Neural cell (in vitro differentiated cells): ENCODE data around the gene HIC1. TPM values are rescaled to one million over a fixed set of nuclear protein-coding genes. Genes with fewer than 3 reads are reported as not detected.

Experiments
- H2AFZ ChIP-seq: fragments of 200-600, 300-800 bp; sonication (generic), shearing (Covaris generic); 2 replicates; pipeline ENCODE4 v1.6.0; 2014; ENCODE audit warnings: low read depth, mild to moderate bottlenecking, antibody characterized with exemption, low read length, moderate library complexity
- H3F3A ChIP-seq: fragments of 200-600 bp; shearing (Covaris generic); 2 replicates; pipeline ENCODE4 v1.6.1; 2016; ENCODE audit warnings: mild to moderate bottlenecking, moderate library complexity, mixed read lengths, antibody characterized with exemption, low read length; ENCODE audit not compliant: insufficient read depth, poor library complexity, severe bottlenecking
- H3K27ac ChIP-seq: fragments of 200-600, 300-800 bp; sonication (generic), shearing (Covaris generic); 2 replicates; pipeline ENCODE4 v1.5.1; 2014; ENCODE audit warnings: mild to moderate bottlenecking, low read length, moderate library complexity
- H3K27me3 ChIP-seq: fragments of 300-800, 200-600 bp; sonication (generic), shearing (Covaris generic); 2 replicates; pipeline ENCODE4 v1.6.0; 2014; ENCODE audit warnings: mild to moderate bottlenecking, low read depth, low read length, moderate library complexity; ENCODE audit not compliant: insufficient read depth
- H3K36me3 ChIP-seq: fragments of 300-800, 200-600 bp; sonication (generic), shearing (Covaris generic); 2 replicates; pipeline ENCODE4 v1.5.1; 2014; ENCODE audit warnings: mild to moderate bottlenecking, antibody characterized with exemption, low read length, moderate library complexity; ENCODE audit not compliant: insufficient read depth
- H3K4me2 ChIP-seq: fragments of 300-800, 200-600 bp; sonication (generic), shearing (Covaris generic); 2 replicates; pipeline ENCODE4 v1.6.0; 2014; ENCODE audit warnings: mild to moderate bottlenecking, low read length
- H3K4me3 ChIP-seq: fragments of 300-800, 200-600 bp; sonication (generic), shearing (Covaris generic); 2 replicates; pipeline ENCODE4 v1.5.1; 2014; ENCODE audit warnings: mild to moderate bottlenecking, low read length, moderate library complexity
- H3K79me2 ChIP-seq: fragments of 200-600 bp; shearing (Covaris generic); replicated peaks from 2 replicates; pipeline ENCODE4 v1.6.0; 2014; ENCODE audit warnings: mild to moderate bottlenecking, low read length, moderate library complexity; ENCODE audit not compliant: insufficient read depth
- H3K9ac ChIP-seq: fragments of 300-800, 200-600 bp; sonication (generic), shearing (Covaris generic); 2 replicates; pipeline ENCODE4 v1.6.1; 2016; ENCODE audit warnings: mild to moderate bottlenecking, low read length, mixed read lengths
- H3K9me2 ChIP-seq: fragments of 200-600 bp; shearing (Covaris generic); 2 replicates; pipeline ENCODE4 v1.6.1; 2016; ENCODE audit warnings: mild to moderate bottlenecking, low read length, mixed read lengths; ENCODE audit not compliant: insufficient read depth
- H3K9me3 ChIP-seq: fragments of 200-600, 300-800 bp; sonication (generic), shearing (Covaris generic); 2 replicates; pipeline ENCODE4 v1.6.1; 2016; ENCODE audit warnings: mild to moderate bottlenecking, mixed run types, low read length, moderate library complexity, mixed read lengths
- H4K20me1 ChIP-seq: fragments of 200-600 bp; shearing (Covaris generic); 2 replicates; pipeline ENCODE4 v1.6.1; 2016; ENCODE audit warnings: mild to moderate bottlenecking, mixed run types; ENCODE audit not compliant: insufficient read depth
- EP300 ChIP-seq: fragments of 450-650 bp; conservative IDR thresholded peaks from 2 replicates; pipeline ENCODE4 v1.6.1; 2014; ENCODE audit warnings: antibody characterized with exemption, mild to moderate bottlenecking, moderate library complexity; ENCODE audit not compliant: poor library complexity, severe bottlenecking
- EZH2 ChIP-seq: fragments of 200-600, 300-800 bp; shearing (Covaris generic), sonication (generic); IDR thresholded peaks from 2 replicates; pipeline ENCODE4 v1.6.1; 2014; ENCODE audit warnings: antibody characterized with exemption, low read length, borderline replicate concordance, mild to moderate bottlenecking; ENCODE audit not compliant: insufficient read depth, poor library complexity, severe bottlenecking
- MXI1 ChIP-seq: fragments of 450-650 bp; conservative IDR thresholded peaks from 2 replicates; pipeline ENCODE4 v1.6.1; 2014; ENCODE audit warnings: antibody characterized with exemption, mild to moderate bottlenecking; ENCODE audit not compliant: poor library complexity, severe bottlenecking
- POLR2AphosphoS5 ChIP-seq: IDR thresholded peaks from 2 replicates; pipeline ENCODE4 v1.6.1; 2012
- RAD21 ChIP-seq: fragments of 450-650 bp; conservative IDR thresholded peaks from 2 replicates; pipeline ENCODE4 v1.6.1; 2014; ENCODE audit warnings: antibody characterized with exemption, mild to moderate bottlenecking, moderate library complexity
- SMC3 ChIP-seq: fragments of 450-650 bp; conservative IDR thresholded peaks from 2 replicates; pipeline ENCODE4 v1.6.1; 2014; ENCODE audit warnings: antibody characterized with exemption, mild to moderate bottlenecking, moderate library complexity; ENCODE audit not compliant: poor library complexity
- TAF1 ChIP-seq: IDR thresholded peaks from 2 replicates; pipeline ENCODE4 v1.6.1; 2012; ENCODE audit warnings: low read depth
- polyA plus RNA-seq: library from polyadenylated mRNA; depleted of rRNA; stranded (reverse); fragments of >200 nt; gene quantifications from 2 replicates; pipeline ENCODE4 v1.2.3, GENCODE V29; 2014
- TF ChIP-seq, protein P1 (sequence below): fragments of 450-650 bp; IDR thresholded peaks from 2 replicates; pipeline ENCODE4 v1.5.1; 2014; ENCODE audit warnings: antibody characterized with exemption, mild to moderate bottlenecking, moderate library complexity; ENCODE audit not compliant: poor library complexity, severe bottlenecking
- TF ChIP-seq, protein P2 (sequence below): IDR thresholded peaks from 2 replicates; pipeline ENCODE4 v1.6.1; 2012; ENCODE audit warnings: borderline replicate concordance

HIC1 gene
- polyA plus RNA-seq, 1 donor from 2014 or later = 2.8 TPM

DNA sequence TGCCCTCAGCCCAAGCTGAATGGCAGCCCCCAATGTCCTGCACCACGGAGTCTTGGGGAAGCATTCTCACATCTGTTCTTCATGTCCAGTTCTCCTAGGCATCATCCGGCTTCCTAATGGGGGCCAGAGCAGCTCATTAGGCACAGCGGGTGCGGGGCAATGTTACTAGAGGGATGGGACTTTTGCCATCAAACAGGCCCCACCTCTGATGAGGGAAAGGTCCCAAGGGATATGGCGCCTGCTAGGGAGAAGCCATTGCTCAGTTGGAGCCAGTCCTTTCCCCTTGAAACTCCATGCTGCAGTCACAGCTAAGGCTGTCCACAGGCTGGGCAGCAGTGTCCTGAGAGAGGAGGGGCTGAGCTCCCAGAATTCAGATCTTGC, 26.7 kb upstream of the HIC1 start:
- Histone ChIP-seq H3K27me3 (peaks cover 24% of the 10 kb centered on the region), H3K27ac (no peak overlapping the region)
- TF ChIP-seq, protein P1, sequence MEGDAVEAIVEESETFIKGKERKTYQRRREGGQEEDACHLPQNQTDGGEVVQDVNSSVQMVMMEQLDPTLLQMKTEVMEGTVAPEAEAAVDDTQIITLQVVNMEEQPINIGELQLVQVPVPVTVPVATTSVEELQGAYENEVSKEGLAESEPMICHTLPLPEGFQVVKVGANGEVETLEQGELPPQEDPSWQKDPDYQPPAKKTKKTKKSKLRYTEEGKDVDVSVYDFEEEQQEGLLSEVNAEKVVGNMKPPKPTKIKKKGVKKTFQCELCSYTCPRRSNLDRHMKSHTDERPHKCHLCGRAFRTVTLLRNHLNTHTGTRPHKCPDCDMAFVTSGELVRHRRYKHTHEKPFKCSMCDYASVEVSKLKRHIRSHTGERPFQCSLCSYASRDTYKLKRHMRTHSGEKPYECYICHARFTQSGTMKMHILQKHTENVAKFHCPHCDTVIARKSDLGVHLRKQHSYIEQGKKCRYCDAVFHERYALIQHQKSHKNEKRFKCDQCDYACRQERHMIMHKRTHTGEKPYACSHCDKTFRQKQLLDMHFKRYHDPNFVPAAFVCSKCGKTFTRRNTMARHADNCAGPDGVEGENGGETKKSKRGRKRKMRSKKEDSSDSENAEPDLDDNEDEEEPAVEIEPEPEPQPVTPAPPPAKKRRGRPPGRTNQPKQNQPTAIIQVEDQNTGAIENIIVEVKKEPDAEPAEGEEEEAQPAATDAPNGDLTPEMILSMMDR = no peak
- TF ChIP-seq SMC3 = no peak
- no peak for TF ChIP-seq EP300
- no peak for TF ChIP-seq TAF1
- no peak for TF ChIP-seq RAD21
- no peak for TF ChIP-seq POLR2AphosphoS5
- TF ChIP-seq MXI1 = no peak
- TF ChIP-seq, protein P2, sequence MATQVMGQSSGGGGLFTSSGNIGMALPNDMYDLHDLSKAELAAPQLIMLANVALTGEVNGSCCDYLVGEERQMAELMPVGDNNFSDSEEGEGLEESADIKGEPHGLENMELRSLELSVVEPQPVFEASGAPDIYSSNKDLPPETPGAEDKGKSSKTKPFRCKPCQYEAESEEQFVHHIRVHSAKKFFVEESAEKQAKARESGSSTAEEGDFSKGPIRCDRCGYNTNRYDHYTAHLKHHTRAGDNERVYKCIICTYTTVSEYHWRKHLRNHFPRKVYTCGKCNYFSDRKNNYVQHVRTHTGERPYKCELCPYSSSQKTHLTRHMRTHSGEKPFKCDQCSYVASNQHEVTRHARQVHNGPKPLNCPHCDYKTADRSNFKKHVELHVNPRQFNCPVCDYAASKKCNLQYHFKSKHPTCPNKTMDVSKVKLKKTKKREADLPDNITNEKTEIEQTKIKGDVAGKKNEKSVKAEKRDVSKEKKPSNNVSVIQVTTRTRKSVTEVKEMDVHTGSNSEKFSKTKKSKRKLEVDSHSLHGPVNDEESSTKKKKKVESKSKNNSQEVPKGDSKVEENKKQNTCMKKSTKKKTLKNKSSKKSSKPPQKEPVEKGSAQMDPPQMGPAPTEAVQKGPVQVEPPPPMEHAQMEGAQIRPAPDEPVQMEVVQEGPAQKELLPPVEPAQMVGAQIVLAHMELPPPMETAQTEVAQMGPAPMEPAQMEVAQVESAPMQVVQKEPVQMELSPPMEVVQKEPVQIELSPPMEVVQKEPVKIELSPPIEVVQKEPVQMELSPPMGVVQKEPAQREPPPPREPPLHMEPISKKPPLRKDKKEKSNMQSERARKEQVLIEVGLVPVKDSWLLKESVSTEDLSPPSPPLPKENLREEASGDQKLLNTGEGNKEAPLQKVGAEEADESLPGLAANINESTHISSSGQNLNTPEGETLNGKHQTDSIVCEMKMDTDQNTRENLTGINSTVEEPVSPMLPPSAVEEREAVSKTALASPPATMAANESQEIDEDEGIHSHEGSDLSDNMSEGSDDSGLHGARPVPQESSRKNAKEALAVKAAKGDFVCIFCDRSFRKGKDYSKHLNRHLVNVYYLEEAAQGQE = no peak
- TF ChIP-seq EZH2 = no peak

DNA sequence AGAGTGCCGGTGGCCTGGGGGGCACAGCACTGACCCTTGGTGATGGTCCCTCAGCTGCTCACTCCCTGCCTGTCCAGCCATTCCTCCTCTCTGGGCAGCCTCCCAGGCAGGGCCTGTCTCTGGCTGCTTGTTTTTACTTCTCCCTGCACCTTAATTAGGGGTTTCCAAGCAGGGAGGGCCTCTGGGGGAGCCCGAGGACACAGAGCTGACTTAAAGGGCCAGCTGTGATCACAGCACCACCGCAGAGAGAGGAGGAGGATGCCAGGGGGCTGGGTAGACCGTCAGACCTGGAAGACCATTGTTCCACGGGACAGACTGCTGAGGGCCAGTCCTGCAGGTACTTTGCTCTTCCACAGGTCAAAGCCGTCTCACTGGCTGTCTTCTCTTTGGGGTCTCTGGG, 26.2 kb upstream of the HIC1 start:
- peaks cover 24% of the 10 kb centered on the region for H3K27me3 ChIP-seq

More for the DNA sequence above, 26.7 kb upstream of the HIC1 start:
- no peaks in the 10 kb centered on the region for H3K79me2 ChIP-seq
- H3K9ac ChIP-seq = no peak overlapping the region
- no peaks in the 10 kb centered on the region for H4K20me1 ChIP-seq
- no peak overlapping the region for H3K4me3 ChIP-seq
- no peaks in the 10 kb centered on the region for H3K36me3 ChIP-seq
- no peaks in the 10 kb centered on the region for H3K9me3 ChIP-seq
- H2AFZ ChIP-seq = no peak overlapping the region
- H3K9me2 ChIP-seq = no peaks in the 10 kb centered on the region
- no peaks in the 10 kb centered on the region for H3F3A ChIP-seq
- H3K4me2 ChIP-seq = no peak overlapping the region

More for the DNA sequence above, 26.2 kb upstream of the HIC1 start:
- H3K4me2 ChIP-seq = no peak overlapping the region
- H3K9me2 ChIP-seq = no peaks in the 10 kb centered on the region
- H3K36me3 ChIP-seq = no peaks in the 10 kb centered on the region
- H3K79me2 ChIP-seq = no peaks in the 10 kb centered on the region
- H3K4me3 ChIP-seq = no peak overlapping the region
- TF ChIP-seq TAF1 (no peak), EZH2 (no peak), RAD21 (no peak), EP300 (no peak), MXI1 (no peak), POLR2AphosphoS5 (no peak), SMC3 (no peak)
- TF ChIP-seq, protein P1 = no peak
- TF ChIP-seq, protein P2 = no peak
- H2AFZ ChIP-seq = no peak overlapping the region
- H3F3A ChIP-seq = no peaks in the 10 kb centered on the region
- no peaks in the 10 kb centered on the region for H4K20me1 ChIP-seq
- no peak overlapping the region for H3K27ac ChIP-seq
- H3K9me3 ChIP-seq = no peaks in the 10 kb centered on the region
- no peak overlapping the region for H3K9ac ChIP-seq
